NCI-H1417 (cell line): ENCODE measurements around the gene VPS4A.

Experiments used
- DNase-seq, 3 experiments: peaks; one replicate each; lab custom pipeline; 2025; lab: John Stamatoyannopoulos, UW

Gene VPS4A

GRCh38 chr16:69307091-69307490, 4.1 kb upstream of the VPS4A start:
- DNase-seq: no peak

- DNase-seq: no peak
Observed at GRCh38 chr16:69307856-69308255, 3.3 kb upstream of the VPS4A start.

- DNase-seq: no peak
Observed at GRCh38 chr16:69309316-69309715, 1.8 kb upstream of the VPS4A start.

- peak in 2 of 3 experiments; percentile 53 to 60 for DNase-seq
Observed at GRCh38 chr16:69311533-69312387, 610 bp downstream of the VPS4A start.

GRCh38 chr16:69313469-69313868, 2.3 kb downstream of the VPS4A start:
- no peak for DNase-seq

GRCh38 chr16:69314534-69314933, 3.4 kb downstream of the VPS4A start:
- no peak for DNase-seq

- DNase-seq: no peak
Observed at GRCh38 chr16:69315486-69316311, 4.5 kb downstream of the VPS4A start.

GRCh38 chr16:69316595-69317034, 5.5 kb downstream of the VPS4A start:
- DNase-seq: no peak

GRCh38 chr16:69318177-69318910, 7.2 kb downstream of the VPS4A start:
- DNase-seq: no peak

- no peak for DNase-seq
Observed at GRCh38 chr16:69318911-69319289, 7.8 kb downstream of the VPS4A start.

- DNase-seq: no peak
Observed at GRCh38 chr16:69319381-69319780, 8.2 kb downstream of the VPS4A start.

GRCh38 chr16:69319826-69320739, 8.9 kb downstream of the VPS4A start:
- DNase-seq: no peak

GRCh38 chr16:69320740-69321073, 9.6 kb downstream of the VPS4A start:
- DNase-seq: no peak

- DNase-seq: no peak
Observed at GRCh38 chr16:69321080-69321479, 9.9 kb downstream of the VPS4A start.

- DNase-seq: no peak
Observed at GRCh38 chr16:69322343-69322742, 11.2 kb downstream of the VPS4A start.

- no peak for DNase-seq
Observed at GRCh38 chr16:69323415-69323814, 12.3 kb downstream of the VPS4A start.

GRCh38 chr16:69324013-69324531, 12.9 kb downstream of the VPS4A start:
- no peak for DNase-seq

- no peak for DNase-seq
Observed at GRCh38 chr16:69324585-69325253, 13.6 kb downstream of the VPS4A start.

GRCh38 chr16:69325784-69326171, 14.6 kb downstream of the VPS4A start:
- DNase-seq: no peak

GRCh38 chr16:69326172-69326873, 15.2 kb downstream of the VPS4A start:
- DNase-seq: no peak
